Measurements from ENCODE around the gene SENP1.

DNA sequence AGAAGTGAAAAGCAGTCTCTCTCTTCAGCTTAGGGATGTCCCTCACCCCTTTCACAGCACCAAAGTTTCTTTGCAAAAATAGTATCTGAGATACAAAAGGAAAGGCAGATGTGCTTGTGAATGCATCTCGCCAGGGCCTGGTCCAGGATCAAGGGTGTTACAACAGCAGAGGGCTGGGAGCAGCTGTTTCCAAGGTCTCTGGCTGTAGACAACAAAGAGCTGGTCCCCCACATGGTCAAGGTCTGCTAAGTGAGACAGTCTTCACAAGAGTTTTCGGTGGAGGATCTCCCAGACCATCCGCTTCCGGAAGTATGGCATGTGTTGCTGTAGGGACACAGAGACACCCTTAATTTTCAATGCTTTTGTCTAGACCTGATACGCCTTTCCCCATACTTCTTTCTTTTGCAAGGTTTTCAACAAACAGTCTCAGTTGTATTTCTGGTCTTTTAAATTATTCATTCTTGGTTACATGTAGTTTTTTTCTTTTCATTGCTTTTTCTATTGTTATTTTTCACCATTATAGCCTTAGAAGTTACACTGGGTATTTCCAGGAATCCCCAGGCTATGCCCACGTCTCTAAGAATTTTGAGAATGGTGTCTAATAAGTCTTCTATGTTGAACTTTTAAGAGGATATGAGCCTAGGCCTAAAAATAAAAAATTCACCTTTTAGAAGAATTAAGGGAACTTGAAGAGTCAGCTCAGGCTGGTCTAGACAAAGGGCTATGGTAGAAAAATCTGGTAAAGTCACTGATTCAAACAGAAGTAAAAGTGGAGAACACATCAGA is 60.6 kb downstream of the SENP1 start:
- TF ChIP-seq, protein P1, sequence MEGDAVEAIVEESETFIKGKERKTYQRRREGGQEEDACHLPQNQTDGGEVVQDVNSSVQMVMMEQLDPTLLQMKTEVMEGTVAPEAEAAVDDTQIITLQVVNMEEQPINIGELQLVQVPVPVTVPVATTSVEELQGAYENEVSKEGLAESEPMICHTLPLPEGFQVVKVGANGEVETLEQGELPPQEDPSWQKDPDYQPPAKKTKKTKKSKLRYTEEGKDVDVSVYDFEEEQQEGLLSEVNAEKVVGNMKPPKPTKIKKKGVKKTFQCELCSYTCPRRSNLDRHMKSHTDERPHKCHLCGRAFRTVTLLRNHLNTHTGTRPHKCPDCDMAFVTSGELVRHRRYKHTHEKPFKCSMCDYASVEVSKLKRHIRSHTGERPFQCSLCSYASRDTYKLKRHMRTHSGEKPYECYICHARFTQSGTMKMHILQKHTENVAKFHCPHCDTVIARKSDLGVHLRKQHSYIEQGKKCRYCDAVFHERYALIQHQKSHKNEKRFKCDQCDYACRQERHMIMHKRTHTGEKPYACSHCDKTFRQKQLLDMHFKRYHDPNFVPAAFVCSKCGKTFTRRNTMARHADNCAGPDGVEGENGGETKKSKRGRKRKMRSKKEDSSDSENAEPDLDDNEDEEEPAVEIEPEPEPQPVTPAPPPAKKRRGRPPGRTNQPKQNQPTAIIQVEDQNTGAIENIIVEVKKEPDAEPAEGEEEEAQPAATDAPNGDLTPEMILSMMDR (IDR thresholded peaks at IDR 0.05): no peak
- TF ChIP-seq POLR2A (IDR thresholded peaks at IDR 0.05): no peak
